ENCODE measurements around the gene CTSC.

GRCh38 chr11:88318017-88318416 lies 19.5 kb downstream of the CTSC start:
- TF ChIP-seq POLR2A (IDR thresholded peaks at IDR 0.05) (no peak), CTCF (IDR thresholded peaks at IDR 0.05) (no peak), POLR2AphosphoS5 (IDR thresholded peaks at IDR 0.05) (no peak), EP300 (IDR thresholded peaks at IDR 0.05) (no peak)

Data from sigmoid colon (tissue), 4 donors.